HEK293 (cell line): ENCODE measurements around the gene ORC1.

Experiments
- CTCF ChIA-PET: fragments of 350-600 bp; formaldehyde crosslinking; extraction: SDS; loops from one replicate; lab custom pipeline; 2021; ENCODE audit warnings: antibody characterized with exemption; lab: Yijun Ruan, JAX
- POLR2A ChIA-PET: fragments of 300-600 bp; formaldehyde crosslinking; extraction: SDS; loops from one replicate; lab custom pipeline; 2020; ENCODE audit warnings: antibody characterized with exemption, inconsistent platforms; lab: Yijun Ruan, JAX
- H3K27ac ChIP-seq: fragments of 200-500 bp; sonication (Bioruptor generic); 2 replicates; pipeline ENCODE4 v1.5.1; 2014; ENCODE audit warnings: low read depth, low read length, control low read depth, inconsistent platforms; ENCODE audit errors: extremely low read depth
- H3K36me3 ChIP-seq, 2 experiments: fragments of 200-500 bp in 1 of 2; sonication (Bioruptor generic) in 1 of 2; 1 replicate in 1 of 2; 2 replicates in 1 of 2; pipeline ENCODE4 v1.5.1; 2014 to 2017; ENCODE audit warnings: inconsistent platforms in 2 of 2, low read length in 2 of 2; ENCODE audit not compliant: control insufficient read depth in 2 of 2, insufficient read depth in 1 of 2
- H3K4me1 ChIP-seq: fragments of 200-500 bp; sonication (Bioruptor generic); 2 replicates; pipeline ENCODE4 v1.5.1; 2014; ENCODE audit warnings: mild to moderate bottlenecking, low read length, inconsistent platforms; ENCODE audit not compliant: control insufficient read depth, insufficient read depth
- H3K4me3 ChIP-seq: 2 replicates; pipeline ENCODE4 v1.5.1; 2011; ENCODE audit warnings: low read depth, mild to moderate bottlenecking, control low read depth, low read length, moderate library complexity
- H3K9me3 ChIP-seq: fragments of 200-500 bp; sonication (Bioruptor generic); 2 replicates; pipeline ENCODE4 v1.5.1; 2014; ENCODE audit warnings: low read depth, low read length, inconsistent platforms; ENCODE audit not compliant: control insufficient read depth, insufficient read depth
- HOXD13 ChIP-seq: sonication (generic); formaldehyde crosslinking; IDR thresholded peaks from 2 replicates; pipeline ENCODE4 v1.8.0; 2022; ENCODE audit warnings: missing genetic modification reagents, borderline replicate concordance
- IKZF3 ChIP-seq: fragments of 450-650 bp; IDR thresholded peaks from 2 replicates; pipeline ENCODE4 v1.5.0; 2018; ENCODE audit warnings: missing biosample characterization, mild to moderate bottlenecking, missing genetic modification characterization, moderate library complexity
- KLF1 ChIP-seq: fragments of 450-650 bp; formaldehyde crosslinking; IDR thresholded peaks from 2 replicates; pipeline ENCODE4 v1.5.1; 2016; ENCODE audit warnings: missing biosample characterization, missing genetic modification characterization
- KLF8 ChIP-seq: fragments of 450-650 bp; formaldehyde crosslinking; IDR thresholded peaks from 2 replicates; pipeline ENCODE4 v1.5.1; 2016; ENCODE audit warnings: missing biosample characterization, missing genetic modification characterization
- MZF1 ChIP-seq: fragments of 450-650 bp; formaldehyde crosslinking; IDR thresholded peaks from 2 replicates; pipeline ENCODE4 v1.5.1; 2017; ENCODE audit warnings: missing biosample characterization, missing genetic modification characterization, borderline replicate concordance
- REPIN1 ChIP-seq: fragments of 450-650 bp; formaldehyde crosslinking; IDR thresholded peaks from 2 replicates; pipeline ENCODE4 v1.5.1; 2017; ENCODE audit warnings: missing biosample characterization, missing genetic modification characterization, low read depth
- SCRT1 ChIP-seq: fragments of 450-650 bp; formaldehyde crosslinking; IDR thresholded peaks from 2 replicates; pipeline ENCODE4 v1.5.1; 2016; ENCODE audit warnings: missing biosample characterization, missing genetic modification characterization, borderline replicate concordance
- SP3 ChIP-seq: fragments of 450-650 bp; formaldehyde crosslinking; IDR thresholded peaks from 2 replicates; pipeline ENCODE4 v1.5.1; 2016; ENCODE audit warnings: missing biosample characterization, missing genetic modification characterization
- ZBTB17 ChIP-seq: fragments of 450-650 bp; formaldehyde crosslinking; IDR thresholded peaks from 2 replicates; pipeline ENCODE4 v1.5.1; 2016; ENCODE audit warnings: missing biosample characterization, missing genetic modification characterization
- ZFP37 ChIP-seq: fragments of 450-650 bp; formaldehyde crosslinking; IDR thresholded peaks from 2 replicates; pipeline ENCODE4 v1.5.1; 2016; ENCODE audit warnings: missing biosample characterization, missing genetic modification characterization
- ZIC2 ChIP-seq: fragments of 450-650 bp; formaldehyde crosslinking; IDR thresholded peaks from 2 replicates; pipeline ENCODE4 v1.5.1; 2016; ENCODE audit warnings: missing biosample characterization, missing genetic modification characterization
- ZNF121 ChIP-seq: fragments of 450-650 bp; formaldehyde crosslinking; IDR thresholded peaks from 2 replicates; pipeline ENCODE4 v1.5.1; 2016; ENCODE audit warnings: missing biosample characterization, missing genetic modification characterization
- ZNF174 ChIP-seq: fragments of 450-650 bp; formaldehyde crosslinking; IDR thresholded peaks from 2 replicates; pipeline ENCODE4 v1.5.0; 2017; ENCODE audit warnings: missing biosample characterization, mild to moderate bottlenecking, missing genetic modification characterization
- ZNF19 ChIP-seq: fragments of 450-650 bp; formaldehyde crosslinking; IDR thresholded peaks from 2 replicates; pipeline ENCODE4; 2016; ENCODE audit warnings: missing biosample characterization, missing genetic modification characterization, low read depth
- ZNF266 ChIP-seq: fragments of 450-650 bp; formaldehyde crosslinking; IDR thresholded peaks from 2 replicates; pipeline ENCODE4 v1.5.1; 2016; ENCODE audit warnings: missing biosample characterization, missing genetic modification characterization, low read depth
- ZNF549 ChIP-seq: fragments of 450-650 bp; IDR thresholded peaks from 2 replicates; pipeline ENCODE4 v1.5.1; 2018; ENCODE audit warnings: missing biosample characterization, missing genetic modification characterization, mild to moderate bottlenecking, inconsistent platforms, moderate library complexity
- ZNF555 ChIP-seq: fragments of 450-650 bp; formaldehyde crosslinking; conservative IDR thresholded peaks from 2 replicates; pipeline ENCODE4 v1.5.1; 2017; ENCODE audit warnings: missing biosample characterization, mild to moderate bottlenecking, missing genetic modification characterization, inconsistent platforms
- ZNF560 ChIP-seq: fragments of 450-650 bp; formaldehyde crosslinking; IDR thresholded peaks from 2 replicates; pipeline ENCODE4 v1.5.1; 2017; ENCODE audit warnings: missing biosample characterization, missing genetic modification characterization, borderline replicate concordance
- ZNF658 ChIP-seq: fragments of 450-650 bp; formaldehyde crosslinking; IDR thresholded peaks from 2 replicates; pipeline ENCODE4; 2016; ENCODE audit warnings: missing biosample characterization, missing genetic modification characterization
- ZNF660 ChIP-seq: fragments of 450-650 bp; IDR thresholded peaks from 2 replicates; pipeline ENCODE4 v1.5.1; 2018; ENCODE audit warnings: missing biosample characterization, mild to moderate bottlenecking, missing genetic modification characterization
- ZNF670 ChIP-seq: fragments of 450-650 bp; formaldehyde crosslinking; IDR thresholded peaks from 2 replicates; pipeline ENCODE4 v1.5.1; 2016; ENCODE audit warnings: missing biosample characterization, missing genetic modification characterization, low read depth
- ZNF707 ChIP-seq: fragments of 450-650 bp; formaldehyde crosslinking; IDR thresholded peaks from 2 replicates; pipeline ENCODE4 v1.5.1; 2016; ENCODE audit warnings: missing biosample characterization, missing genetic modification characterization
- ZNF76 ChIP-seq: fragments of 450-650 bp; formaldehyde crosslinking; IDR thresholded peaks from 2 replicates; pipeline ENCODE4; 2016; ENCODE audit warnings: low read depth, missing biosample characterization, missing genetic modification characterization, borderline replicate concordance
- ZNF776 ChIP-seq: fragments of 450-650 bp; formaldehyde crosslinking; IDR thresholded peaks from 2 replicates; pipeline ENCODE4 v1.5.0; 2017; ENCODE audit warnings: missing biosample characterization, missing genetic modification characterization, borderline replicate concordance
- ZNF777 ChIP-seq: fragments of 450-650 bp; formaldehyde crosslinking; IDR thresholded peaks from 2 replicates; pipeline ENCODE4 v1.5.1; 2017; ENCODE audit warnings: missing biosample characterization, missing genetic modification characterization, borderline replicate concordance
- TF ChIP-seq, protein P1 (sequence below): fragments of 450-650 bp; formaldehyde crosslinking; IDR thresholded peaks from 2 replicates; pipeline ENCODE4 v1.5.1; 2016; ENCODE audit warnings: missing biosample characterization, missing genetic modification characterization
- TF ChIP-seq, protein P2 (sequence below): fragments of 450-650 bp; formaldehyde crosslinking; IDR thresholded peaks from 2 replicates; pipeline ENCODE4 v1.5.1; 2017; ENCODE audit warnings: missing biosample characterization, missing genetic modification characterization
- TF ChIP-seq, protein P3 (sequence below): fragments of 450-650 bp; formaldehyde crosslinking; IDR thresholded peaks from 2 replicates; pipeline ENCODE4 v1.5.1; 2016; ENCODE audit warnings: missing biosample characterization, missing genetic modification characterization
- TF ChIP-seq, protein P4 (sequence below): IDR thresholded peaks from 2 replicates; pipeline ENCODE4 v1.6.1; 2011; ENCODE audit warnings: mild to moderate bottlenecking, low read depth, low read length, borderline replicate concordance

Gene ORC1

DNA sequence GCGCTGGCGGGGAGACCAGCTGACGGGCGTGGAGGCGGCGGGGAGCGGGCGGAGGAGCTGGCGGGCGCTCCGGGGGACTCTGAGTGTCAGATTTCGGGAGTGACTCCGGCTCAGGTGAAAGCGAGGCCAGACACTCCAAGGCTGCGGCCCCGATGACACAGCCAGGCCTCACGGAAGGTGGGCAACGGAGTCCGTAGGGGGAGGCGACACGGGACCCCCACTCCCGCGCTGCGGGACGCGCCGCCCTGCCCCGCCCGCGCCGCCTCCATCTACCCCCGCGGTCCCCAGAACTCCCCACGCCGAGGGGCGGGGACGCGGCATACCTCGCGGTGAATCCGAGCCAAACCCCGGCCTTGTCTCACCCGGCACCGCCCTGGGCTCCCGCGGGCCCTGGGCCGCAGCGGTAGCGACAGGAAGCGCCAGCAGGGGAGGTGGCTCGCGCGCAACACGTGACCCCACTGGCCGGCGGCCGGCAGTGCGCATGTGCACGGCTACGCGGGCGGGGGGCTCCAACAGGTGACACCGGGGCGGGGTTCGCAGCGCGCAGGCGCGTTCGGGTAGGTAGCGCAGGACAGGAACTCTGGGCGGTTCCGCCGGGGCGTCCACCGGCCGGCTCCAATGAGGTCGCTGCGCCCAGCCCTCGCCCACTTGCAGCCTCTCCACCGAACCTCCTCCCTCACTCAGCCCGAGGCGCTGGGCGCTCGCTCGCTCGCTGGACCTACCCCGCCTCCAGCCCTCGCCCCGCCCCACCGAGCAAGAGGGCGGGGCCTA lies 38.3 kb downstream of the ORC1 start, which contains the start of gene CC2D1B:
CC2D1B (minus strand) TSS at position 460 of the 771 bp plus-strand sequence. CDS start 1,585 bp downstream, outside the sequence.
- H3K27ac ChIP-seq, result peak within 1 kb of the TSS; percentile 91
- CTCF ChIA-PET, result interaction anchor here (0.7 kb wide), 1 partner anchor 1003 kb away, joined by 3 read pairs; no protein-coding TSS in a partner anchor
- POLR2A ChIA-PET, result interaction anchor here (0.6 to 3.1 kb wide), 7 partner anchors 9 to 311 kb away, joined by 3 to 11 read pairs (median 3); partner anchors contain the start of genes BTF3L4, ORC1, PRPF38A and TUT4
- no peak for TF ChIP-seq ZNF670 (tag by site-specific recombination)
- TF ChIP-seq REPIN1 (tag by site-specific recombination), result peak; percentile 97
- TF ChIP-seq, protein P1, sequence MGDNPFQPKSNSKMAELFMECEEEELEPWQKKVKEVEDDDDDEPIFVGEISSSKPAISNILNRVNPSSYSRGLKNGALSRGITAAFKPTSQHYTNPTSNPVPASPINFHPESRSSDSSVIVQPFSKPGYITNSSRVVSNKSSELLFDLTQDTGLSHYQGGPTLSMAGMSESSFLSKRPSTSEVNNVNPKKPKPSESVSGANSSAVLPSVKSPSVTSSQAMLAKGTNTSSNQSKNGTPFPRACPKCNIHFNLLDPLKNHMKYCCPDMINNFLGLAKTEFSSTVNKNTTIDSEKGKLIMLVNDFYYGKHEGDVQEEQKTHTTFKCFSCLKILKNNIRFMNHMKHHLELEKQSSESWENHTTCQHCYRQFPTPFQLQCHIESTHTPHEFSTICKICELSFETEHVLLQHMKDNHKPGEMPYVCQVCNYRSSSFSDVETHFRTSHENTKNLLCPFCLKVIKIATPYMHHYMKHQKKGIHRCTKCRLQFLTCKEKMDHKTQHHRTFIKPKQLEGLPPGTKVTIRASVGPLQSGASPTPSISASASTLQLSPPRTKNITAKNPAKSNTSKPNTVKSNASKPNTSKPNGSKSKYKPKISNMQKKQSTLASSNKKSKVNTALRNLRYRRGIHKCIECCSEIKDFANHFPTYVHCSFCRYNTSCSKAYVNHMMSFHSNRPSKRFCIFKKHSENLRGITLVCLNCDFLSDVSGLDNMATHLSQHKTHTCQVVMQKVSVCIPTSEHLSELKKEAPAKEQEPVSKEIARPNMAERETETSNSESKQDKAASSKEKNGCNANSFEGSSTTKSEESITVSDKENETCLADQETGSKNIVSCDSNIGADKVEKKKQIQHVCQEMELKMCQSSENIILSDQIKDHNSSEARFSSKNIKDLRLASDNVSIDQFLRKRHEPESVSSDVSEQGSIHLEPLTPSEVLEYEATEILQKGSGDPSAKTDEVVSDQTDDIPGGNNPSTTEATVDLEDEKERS (tag by site-specific recombination), result no peak
- TF ChIP-seq ZNF121 (tag by site-specific recombination), result 0 out of 2 replicates have a peak, but pooled peaks have one; percentile 44
- TF ChIP-seq ZNF549 (tag by site-specific recombination), result no peak
- TF ChIP-seq KLF1 (tag by site-specific recombination), result peak; percentile 89
- TF ChIP-seq ZNF76 (tag by site-specific recombination), result peak; percentile 88
- TF ChIP-seq ZNF658, result no peak
- TF ChIP-seq MZF1 (tag by site-specific recombination), result peak; percentile 32
- TF ChIP-seq, protein P2, sequence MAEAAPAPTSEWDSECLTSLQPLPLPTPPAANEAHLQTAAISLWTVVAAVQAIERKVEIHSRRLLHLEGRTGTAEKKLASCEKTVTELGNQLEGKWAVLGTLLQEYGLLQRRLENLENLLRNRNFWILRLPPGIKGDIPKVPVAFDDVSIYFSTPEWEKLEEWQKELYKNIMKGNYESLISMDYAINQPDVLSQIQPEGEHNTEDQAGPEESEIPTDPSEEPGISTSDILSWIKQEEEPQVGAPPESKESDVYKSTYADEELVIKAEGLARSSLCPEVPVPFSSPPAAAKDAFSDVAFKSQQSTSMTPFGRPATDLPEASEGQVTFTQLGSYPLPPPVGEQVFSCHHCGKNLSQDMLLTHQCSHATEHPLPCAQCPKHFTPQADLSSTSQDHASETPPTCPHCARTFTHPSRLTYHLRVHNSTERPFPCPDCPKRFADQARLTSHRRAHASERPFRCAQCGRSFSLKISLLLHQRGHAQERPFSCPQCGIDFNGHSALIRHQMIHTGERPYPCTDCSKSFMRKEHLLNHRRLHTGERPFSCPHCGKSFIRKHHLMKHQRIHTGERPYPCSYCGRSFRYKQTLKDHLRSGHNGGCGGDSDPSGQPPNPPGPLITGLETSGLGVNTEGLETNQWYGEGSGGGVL, result peak; percentile 58
- peak; percentile 96 for TF ChIP-seq ZIC2 (tag by site-specific recombination)
- peak; percentile 42; the same call in 1 of the 2 replicates for TF ChIP-seq ZNF777 (tag by site-specific recombination)
- no peak for TF ChIP-seq ZNF776 (tag by site-specific recombination)
- TF ChIP-seq ZNF174 (tag by site-specific recombination), result no peak
- TF ChIP-seq ZNF555 (tag by site-specific recombination), result no peak
- peak; percentile 71; the same call in 1 of the 2 replicates for TF ChIP-seq IKZF3
- no peak for TF ChIP-seq ZNF707 (tag by site-specific recombination)
- TF ChIP-seq ZNF19 (tag by site-specific recombination), result no peak
- peak; percentile 76 for TF ChIP-seq KLF8 (tag by site-specific recombination)
- TF ChIP-seq ZBTB17 (tag by site-specific recombination), result no peak
- no peak for TF ChIP-seq ZNF560
- peak; percentile 73; the same call in 1 of the 2 replicates for TF ChIP-seq ZNF660 (tag by site-specific recombination)
- peak; percentile 89 for TF ChIP-seq ZFP37 (tag by site-specific recombination)
- no peak for TF ChIP-seq ZNF266 (tag by site-specific recombination)
- no peak for TF ChIP-seq HOXD13 (CRISPR knock-in tag)
- TF ChIP-seq, protein P3, sequence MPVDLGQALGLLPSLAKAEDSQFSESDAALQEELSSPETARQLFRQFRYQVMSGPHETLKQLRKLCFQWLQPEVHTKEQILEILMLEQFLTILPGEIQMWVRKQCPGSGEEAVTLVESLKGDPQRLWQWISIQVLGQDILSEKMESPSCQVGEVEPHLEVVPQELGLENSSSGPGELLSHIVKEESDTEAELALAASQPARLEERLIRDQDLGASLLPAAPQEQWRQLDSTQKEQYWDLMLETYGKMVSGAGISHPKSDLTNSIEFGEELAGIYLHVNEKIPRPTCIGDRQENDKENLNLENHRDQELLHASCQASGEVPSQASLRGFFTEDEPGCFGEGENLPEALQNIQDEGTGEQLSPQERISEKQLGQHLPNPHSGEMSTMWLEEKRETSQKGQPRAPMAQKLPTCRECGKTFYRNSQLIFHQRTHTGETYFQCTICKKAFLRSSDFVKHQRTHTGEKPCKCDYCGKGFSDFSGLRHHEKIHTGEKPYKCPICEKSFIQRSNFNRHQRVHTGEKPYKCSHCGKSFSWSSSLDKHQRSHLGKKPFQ (tag by site-specific recombination), result no peak
- peak; percentile 98 for TF ChIP-seq SP3 (tag by site-specific recombination)
- TF ChIP-seq, protein P4, sequence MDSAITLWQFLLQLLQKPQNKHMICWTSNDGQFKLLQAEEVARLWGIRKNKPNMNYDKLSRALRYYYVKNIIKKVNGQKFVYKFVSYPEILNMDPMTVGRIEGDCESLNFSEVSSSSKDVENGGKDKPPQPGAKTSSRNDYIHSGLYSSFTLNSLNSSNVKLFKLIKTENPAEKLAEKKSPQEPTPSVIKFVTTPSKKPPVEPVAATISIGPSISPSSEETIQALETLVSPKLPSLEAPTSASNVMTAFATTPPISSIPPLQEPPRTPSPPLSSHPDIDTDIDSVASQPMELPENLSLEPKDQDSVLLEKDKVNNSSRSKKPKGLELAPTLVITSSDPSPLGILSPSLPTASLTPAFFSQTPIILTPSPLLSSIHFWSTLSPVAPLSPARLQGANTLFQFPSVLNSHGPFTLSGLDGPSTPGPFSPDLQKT, result no peak
- peak; percentile 98 for TF ChIP-seq SCRT1 (tag by site-specific recombination)

More for the DNA sequence above, 38.3 kb downstream of the ORC1 start, which contains the start of gene CC2D1B:
- Histone ChIP-seq H3K36me3 (peaks cover 5 to 35% of the 10 kb centered on the region in 2 experiments; a peak in 2 of 3 replicates), H3K4me3 (peak within 1 kb of the TSS; percentile 91), H3K4me1 (peaks cover 7% of the 10 kb centered on the region; the same call in 1 of the 2 replicates), H3K9me3 (no peaks in the 10 kb centered on the region)
